ENCODE data around the gene BRD1.

- no peak for TF ChIP-seq CTCF (IDR thresholded peaks at IDR 0.05)
- TF ChIP-seq POLR2A (IDR thresholded peaks at IDR 0.05), result no peak
Measured at GRCh38 chr22:49751966-49752597, 75.6 kb downstream of the BRD1 start.

Data from uterus (tissue), 2 donors.